Measurements from ENCODE around the gene HOXD1. TPM values are rescaled to one million over a fixed set of nuclear protein-coding genes. Genes with fewer than 3 reads are reported as not detected.

The HOXD1 gene
- 1 to 10 TPM in 1 of 4 donors, under 1 TPM in 2, not detected in 1; 0.44 to 1.8 (median 0.63) TPM for total RNA-seq

DNA sequence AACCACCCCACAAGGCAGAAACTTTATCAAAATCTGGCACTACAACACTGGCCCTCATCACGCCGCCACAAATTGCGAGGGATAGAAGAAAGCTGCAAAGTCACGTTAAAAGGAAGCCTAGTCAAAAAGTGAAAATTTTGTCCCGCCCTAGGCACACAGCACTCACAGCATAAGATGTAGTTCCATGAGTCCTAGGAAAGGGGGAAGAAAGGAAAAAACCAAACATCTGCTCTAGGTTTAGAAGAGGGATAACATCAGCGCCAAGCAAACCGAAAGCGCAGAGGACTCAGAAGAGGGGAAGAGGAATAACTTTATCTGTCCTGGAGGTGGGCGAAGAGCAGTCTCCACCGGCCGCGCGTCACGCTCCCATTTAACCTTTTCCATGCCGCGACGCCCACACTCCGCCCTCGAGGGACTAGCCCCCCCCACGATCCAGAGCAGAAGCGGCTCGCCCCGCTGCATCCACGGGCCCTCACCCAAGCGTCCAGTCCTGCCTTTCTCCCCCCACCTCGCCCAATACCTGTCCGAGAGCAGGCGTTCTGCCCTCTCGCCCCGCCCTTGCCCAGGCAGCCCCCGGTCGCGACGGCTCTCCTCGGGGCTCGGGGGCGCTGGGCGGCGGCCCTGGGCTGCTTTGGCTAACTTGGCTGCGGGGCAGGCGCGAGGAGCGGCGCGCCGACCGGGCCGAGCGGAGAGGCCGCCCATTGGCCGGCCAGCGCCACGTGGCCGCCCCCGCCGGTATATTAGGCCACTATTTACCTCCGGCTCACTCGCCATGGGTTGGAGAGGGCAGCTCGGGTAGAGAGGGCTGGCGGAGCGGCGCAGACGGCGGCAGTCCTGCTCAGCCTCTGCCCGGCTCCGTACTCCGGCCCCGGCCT is at the start of gene HOXD1:
HOXD1 (plus strand) TSS at position 770 of the 875 bp plus-strand sequence. CDS start 134 bp downstream, outside the sequence.
- TF ChIP-seq POLR2A (IDR thresholded peaks at IDR 0.05) (peak in 1 of 2 donors; percentile 21), EP300 (IDR thresholded peaks at IDR 0.05) (no peak)
- peak within 1 kb of the TSS; percentile 41 to 69 (median 50) for H3K4me3 ChIP-seq
- H3K9me3 ChIP-seq = no peaks in the 10 kb centered on the region
- no peak for DNase-seq (ENCODE audit: low spot score in 2 of 2)
- H3K36me3 ChIP-seq = no peaks in the 10 kb centered on the region
- H3K4me1 ChIP-seq = peaks cover 0 to 27% (median 11%) of the 10 kb centered on the region in 4 donors
- H3K27ac ChIP-seq = peak within 1 kb of the TSS in 2 of 4 donors; percentile 50 to 64
- 2 to 3% methylated on average over 60 to 63 of the region's 68 CpGs for WGBS, 2 donors
- H3K27me3 ChIP-seq = peaks cover 0 to 92% of the 10 kb centered on the region in 2 donors

GRCh38 chr2:176138923-176139660 is 49.4 kb upstream of the HOXD1 start:
- Histone ChIP-seq H3K27ac (peak overlapping the region; percentile 55 to 90 (median 66)), H3K4me3 (peak overlapping the region in 3 of 4 donors; percentile 8 to 70 (median 52)), H3K9me3 (no peaks in the 10 kb centered on the region), H3K27me3 (peaks cover 0 to 53% of the 10 kb centered on the region in 2 donors), H3K36me3 (no peaks in the 10 kb centered on the region), H3K4me1 (peaks cover 0 to 47% (median 2%) of the 10 kb centered on the region in 4 donors)
- no peak for DNase-seq (ENCODE audit: low spot score in 2 of 2)
- TF ChIP-seq CTCF (IDR thresholded peaks at IDR 0.05) (no peak), EP300 (IDR thresholded peaks at IDR 0.05) (peak in 1 of 2 donors; percentile 5)
- WGBS, 2 donors = 47 to 49% methylated on average over 28 of the region's 28 CpGs

GRCh38 chr2:176139661-176140512 is 48.6 kb upstream of the HOXD1 start:
- H3K4me3 ChIP-seq = peak overlapping the region; percentile 32 to 70 (median 47)
- H3K27me3 ChIP-seq = peaks cover 0 to 48% of the 10 kb centered on the region in 2 donors
- no peak for TF ChIP-seq POLR2A (IDR thresholded peaks at IDR 0.05)
- no peak for TF ChIP-seq CTCF (IDR thresholded peaks at IDR 0.05)
- TF ChIP-seq EP300 (IDR thresholded peaks at IDR 0.05) = no peak
- peak overlapping the region; percentile 55 to 90 (median 67) for H3K27ac ChIP-seq
- H3K9me3 ChIP-seq = no peaks in the 10 kb centered on the region
- 11 to 30% methylated on average over 24 to 41 of the region's 41 CpGs for WGBS, 2 donors
- no peak for DNase-seq (ENCODE audit: low spot score in 2 of 2)
- peaks cover 0 to 43% (median 0%) of the 10 kb centered on the region in 4 donors for H3K4me1 ChIP-seq
- H3K36me3 ChIP-seq = no peaks in the 10 kb centered on the region

DNA sequence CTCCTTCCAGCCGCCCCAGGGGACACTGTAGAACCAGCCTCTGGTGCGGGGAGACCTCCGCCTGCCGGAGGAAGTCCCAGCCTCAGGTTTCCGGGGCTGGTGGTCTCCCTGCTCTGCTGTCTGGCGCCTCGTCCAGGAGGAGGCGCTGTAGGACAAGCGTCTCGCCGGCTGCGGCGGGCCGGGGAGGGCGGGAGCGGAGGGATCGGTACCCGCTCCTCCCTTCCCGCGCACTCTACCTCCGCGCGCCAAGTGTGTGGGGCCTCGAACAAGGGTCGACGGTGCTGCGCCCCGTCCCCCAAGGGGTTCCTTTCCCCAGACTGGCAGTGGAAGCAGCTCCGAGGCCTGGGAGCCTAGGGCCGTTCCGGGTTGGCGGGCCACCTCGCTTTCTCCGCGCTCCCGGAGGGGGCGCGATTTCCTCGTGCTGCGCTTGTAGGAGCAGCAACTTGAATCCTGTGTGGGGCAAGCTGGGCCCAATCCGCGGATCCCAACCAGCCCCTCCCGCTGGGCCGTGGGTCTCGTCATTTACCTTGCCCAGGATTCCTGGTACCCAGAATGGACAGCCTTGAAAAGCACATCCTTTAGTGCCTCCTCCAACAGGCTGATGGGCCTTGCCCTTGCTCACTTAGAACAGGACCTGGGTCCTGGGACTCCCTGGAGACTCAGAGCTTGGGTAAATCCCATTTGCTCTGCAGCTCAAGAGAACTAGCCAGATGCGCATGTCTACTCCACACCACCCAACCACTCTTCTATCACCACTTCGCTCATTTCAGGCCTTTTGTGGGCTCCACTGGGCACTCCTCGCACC is 47.8 kb upstream of the HOXD1 start:
- TF ChIP-seq CTCF (IDR thresholded peaks at IDR 0.05) (peak; percentile 88 to 99 (median 91)), POLR2A (IDR thresholded peaks at IDR 0.05) (no peak), EP300 (IDR thresholded peaks at IDR 0.05) (peak in 1 of 2 donors; percentile 42)
- DNase-seq (ENCODE audit: low spot score in 2 of 2) = peak in 1 of 2 donors; percentile 54
- 8 to 12% methylated on average over 30 to 41 of the region's 48 CpGs for WGBS, 2 donors
- Histone ChIP-seq H3K4me3 (peak overlapping the region; percentile 32 to 70 (median 47)), H3K4me1 (peaks cover 0 to 35% (median 0%) of the 10 kb centered on the region in 4 donors), H3K36me3 (no peaks in the 10 kb centered on the region), H3K9me3 (no peaks in the 10 kb centered on the region), H3K27me3 (peaks cover 0 to 45% of the 10 kb centered on the region in 2 donors), H3K27ac (peak overlapping the region; percentile 55 to 90 (median 67))

All from tibial nerve (tissue), 4 donors.